Mesenchymal stem cell (in vitro differentiated cells and primary cell): ENCODE data around the gene AHDC1.
"Not testable (repeated sequence)": the region's sequence is repeated elsewhere in the genome, so short reads cannot be mapped to it uniquely, and the experiment has no call there.

Source experiments
- DNase-seq: peaks from one replicate; pipeline ENCODE4 v3.0.0-alpha.2; 2013
- H2AFZ ChIP-seq: one replicate; pipeline ENCODE4 v1.6.1; 2013; ENCODE audit warnings: low read depth, mild to moderate bottlenecking, control low read depth, inconsistent platforms, low read length, moderate library complexity
- H2AK5ac ChIP-seq: 2 replicates; pipeline ENCODE4 v1.6.1; 2013; ENCODE audit warnings: low read length, moderate library complexity, mild to moderate bottlenecking, inconsistent platforms; ENCODE audit not compliant: severe bottlenecking
- H2BK120ac ChIP-seq: one replicate; pipeline ENCODE4 v1.6.1; 2013; ENCODE audit warnings: low read depth, mild to moderate bottlenecking, inconsistent platforms, low read length, moderate library complexity
- H2BK12ac ChIP-seq, 2 experiments: one replicate each; pipeline ENCODE4 v1.6.1; 2013; ENCODE audit warnings: inconsistent platforms in 2 of 2, low read length in 2 of 2, mild to moderate bottlenecking in 2 of 2, moderate library complexity in 2 of 2, control low read depth in 1 of 2
- H2BK15ac ChIP-seq: one replicate; pipeline ENCODE4 v1.6.1; 2013; ENCODE audit warnings: mild to moderate bottlenecking, low read depth, inconsistent platforms; ENCODE audit not compliant: poor library complexity, severe bottlenecking
- H2BK5ac ChIP-seq: 2 replicates; pipeline ENCODE4 v1.6.1; 2013; ENCODE audit warnings: low read depth, mild to moderate bottlenecking, low read length, control low read depth, inconsistent platforms; ENCODE audit not compliant: poor library complexity, severe bottlenecking
- H3K14ac ChIP-seq, 2 experiments: one replicate each; pipeline ENCODE4 v1.6.1; 2013; ENCODE audit warnings: inconsistent platforms in 2 of 2, low read length in 2 of 2, control low read depth in 1 of 2, mild to moderate bottlenecking in 1 of 2, moderate library complexity in 1 of 2
- H3K18ac ChIP-seq, 2 experiments: one replicate each; pipeline ENCODE4 v1.6.1; 2013; ENCODE audit warnings: inconsistent platforms in 2 of 2, low read length in 2 of 2, control low read depth in 1 of 2, low read depth in 1 of 2, mild to moderate bottlenecking in 1 of 2
- H3K23ac ChIP-seq, 2 experiments: one replicate each; pipeline ENCODE4 v1.6.1; 2013; ENCODE audit warnings: inconsistent platforms in 2 of 2, low read length in 2 of 2, mild to moderate bottlenecking in 2 of 2, moderate library complexity in 2 of 2, control low read depth in 1 of 2
- H3K27ac ChIP-seq: 2 replicates; pipeline ENCODE4 v1.5.1; 2013; ENCODE audit warnings: mild to moderate bottlenecking, moderate library complexity, low read length, control low read depth, inconsistent platforms; ENCODE audit not compliant: poor library complexity, severe bottlenecking
- H3K27me3 ChIP-seq, 2 experiments: 2 replicates each; pipeline versions ENCODE4 v1.6.1 to v1.7.0; 2013; ENCODE audit warnings: low read length in 2 of 2, mild to moderate bottlenecking in 2 of 2, moderate library complexity in 2 of 2, control low read depth in 1 of 2, inconsistent platforms in 1 of 2; ENCODE audit not compliant: control insufficient read depth in 1 of 2, insufficient read depth in 1 of 2
- H3K36me3 ChIP-seq, 2 experiments: 2 replicates each; pipeline versions ENCODE4 v1.6.1 to v1.7.0; 2013; ENCODE audit warnings: low read length in 2 of 2, control low read depth in 1 of 2, inconsistent platforms in 1 of 2, low read depth in 1 of 2, mild to moderate bottlenecking in 1 of 2; ENCODE audit not compliant: insufficient read depth in 2 of 2, control insufficient read depth in 1 of 2
- H3K4ac ChIP-seq, 2 experiments: one replicate each; pipeline ENCODE4 v1.6.1; 2013; ENCODE audit warnings: inconsistent platforms in 2 of 2, low read length in 2 of 2, mild to moderate bottlenecking in 2 of 2, moderate library complexity in 2 of 2, control low read depth in 1 of 2, low read depth in 1 of 2
- H3K4me1 ChIP-seq: 2 replicates; pipeline ENCODE4 v1.6.1; 2013; ENCODE audit warnings: low read depth, low read length, control low read depth; ENCODE audit not compliant: control insufficient read depth, insufficient read depth
- H3K4me2 ChIP-seq: 2 replicates; pipeline ENCODE4 v1.6.1; 2013; ENCODE audit warnings: low read length, mild to moderate bottlenecking, inconsistent platforms; ENCODE audit not compliant: poor library complexity, severe bottlenecking
- H3K4me3 ChIP-seq, 2 experiments: 2 replicates each; pipeline versions ENCODE4 v1.5.1 to v1.7.0; 2013; ENCODE audit warnings: low read length in 2 of 2, mild to moderate bottlenecking in 2 of 2, control low read depth in 1 of 2, low read depth in 1 of 2; ENCODE audit not compliant: insufficient read depth in 1 of 2
- H3K79me1 ChIP-seq: replicated peaks from 2 replicates; pipeline ENCODE4 v1.6.1; 2013; ENCODE audit warnings: mild to moderate bottlenecking, control low read depth, low read length, inconsistent platforms; ENCODE audit not compliant: poor library complexity, severe bottlenecking
- H3K9ac ChIP-seq: 2 replicates; pipeline ENCODE4 v1.7.0; 2013; ENCODE audit warnings: mild to moderate bottlenecking, low read length, moderate library complexity
- H3K9me3 ChIP-seq: 2 replicates; pipeline ENCODE4 v1.7.0; 2013; ENCODE audit warnings: mild to moderate bottlenecking, low read length; ENCODE audit not compliant: control insufficient read depth
- H4K8ac ChIP-seq: one replicate; pipeline ENCODE4 v1.6.1; 2013; ENCODE audit warnings: inconsistent platforms, mild to moderate bottlenecking, low read length, moderate library complexity
- H4K91ac ChIP-seq: one replicate; pipeline ENCODE4 v1.6.1; 2013; ENCODE audit warnings: mild to moderate bottlenecking, low read length, inconsistent platforms
- WGBS: methylation state at CpG from one replicate; pipeline ENCODE4 v1.1.7; 2013; ENCODE audit warnings: mixed read lengths; 5-methylcytosine and 5-hydroxymethylcytosine counted together

Gene AHDC1

GRCh38 chr1:27503033-27503432 lies 100.9 kb downstream of the AHDC1 start:
- no peak for DNase-seq
- Histone ChIP-seq H2BK15ac (no peak overlapping the region), H3K4me1 (peaks cover 14% of the 10 kb centered on the region)

GRCh38 chr1:27501159-27501558 lies 102.8 kb downstream of the AHDC1 start:
- DNase-seq, H2BK12ac ChIP-seq, H2BK5ac ChIP-seq, H3K9me3 ChIP-seq, H3K4ac ChIP-seq, H2BK120ac ChIP-seq, H4K91ac ChIP-seq, H3K36me3 ChIP-seq, H4K8ac ChIP-seq, H3K18ac ChIP-seq, H3K23ac ChIP-seq, H3K4me3 ChIP-seq, H3K27me3 ChIP-seq, H3K14ac ChIP-seq, H3K79me1 ChIP-seq, H2AFZ ChIP-seq, H2BK15ac ChIP-seq, H3K9ac ChIP-seq, H3K4me2 ChIP-seq, H2AK5ac ChIP-seq, H3K27ac ChIP-seq: not testable (repeated sequence)
- WGBS, result 100% methylated on average over 1 of the region's 2 CpGs
- H3K4me1 ChIP-seq, result peaks cover 20% of the 10 kb centered on the region

More at GRCh38 chr1:27503033-27503432, 100.9 kb downstream of the AHDC1 start:
- Histone ChIP-seq H3K23ac (no peak overlapping the region), H2BK5ac (no peak overlapping the region), H3K14ac (peak overlapping the region in 1 of 2 experiments; percentile 48), H3K27me3 (no peaks in the 10 kb centered on the region), H2BK12ac (peak overlapping the region in 1 of 2 experiments; percentile 71), H3K4me3 (no peak overlapping the region), H2AFZ (no peak overlapping the region), H2AK5ac (no peak overlapping the region), H4K8ac (peak overlapping the region; percentile 12), H3K36me3 (no peaks in the 10 kb centered on the region), H3K79me1 (no peaks in the 10 kb centered on the region), H3K9ac (no peak overlapping the region), H3K27ac (no peak overlapping the region), H2BK120ac (no peak overlapping the region), H4K91ac (no peak overlapping the region), H3K9me3 (no peaks in the 10 kb centered on the region), H3K4ac (peak overlapping the region in 1 of 2 experiments; percentile 40), H3K4me2 (no peak overlapping the region), H3K18ac (no peak overlapping the region)
- WGBS, result 90% methylated on average over 1 of the region's 2 CpGs

GRCh38 chr1:27499142-27499541 lies 104.8 kb downstream of the AHDC1 start:
- Histone ChIP-seq H2BK5ac (no peak overlapping the region), H2BK12ac (no peak overlapping the region), H3K27me3 (no peaks in the 10 kb centered on the region), H4K91ac (no peak overlapping the region), H3K4me3 (no peak overlapping the region), H2AFZ (no peak overlapping the region), H3K9ac (no peak overlapping the region), H3K14ac (no peak overlapping the region), H2AK5ac (no peak overlapping the region), H3K4me2 (no peak overlapping the region), H3K23ac (no peak overlapping the region), H3K4ac (no peak overlapping the region), H3K79me1 (no peaks in the 10 kb centered on the region), H2BK120ac (no peak overlapping the region), H2BK15ac (no peak overlapping the region), H3K27ac (no peak overlapping the region), H3K4me1 (peaks cover 9% of the 10 kb centered on the region), H3K36me3 (no peaks in the 10 kb centered on the region), H3K18ac (no peak overlapping the region), H4K8ac (no peak overlapping the region), H3K9me3 (no peaks in the 10 kb centered on the region)
- DNase-seq, result no peak
- 95% methylated on average over 2 of the region's 2 CpGs for WGBS

GRCh38 chr1:27496604-27497155 lies 107.3 kb downstream of the AHDC1 start:
- H3K36me3 ChIP-seq, result no peaks in the 10 kb centered on the region
- H3K4me1 ChIP-seq, result peaks cover 5% of the 10 kb centered on the region
- H3K23ac ChIP-seq, result no peak overlapping the region
- H3K4me3 ChIP-seq, result peak overlapping the region in 1 of 2 experiments; percentile 39
- H4K91ac ChIP-seq, result no peak overlapping the region
- H3K18ac ChIP-seq, result peak overlapping the region in 1 of 2 experiments; percentile 18
- no peak overlapping the region for H2BK120ac ChIP-seq
- H2BK15ac ChIP-seq, result no peak overlapping the region
- no peaks in the 10 kb centered on the region for H3K9me3 ChIP-seq
- no peak overlapping the region for H3K27ac ChIP-seq
- no peaks in the 10 kb centered on the region for H3K27me3 ChIP-seq
- peak overlapping the region; percentile 31 for H4K8ac ChIP-seq
- WGBS, result 47% methylated on average over 2 of the region's 8 CpGs
- peak overlapping the region; percentile 51 for H2AK5ac ChIP-seq
- peak; percentile 52 for DNase-seq
- H2BK12ac ChIP-seq, result peak overlapping the region in 1 of 2 experiments; percentile 72
- no peak overlapping the region for H2BK5ac ChIP-seq
- no peak overlapping the region for H3K14ac ChIP-seq
- H3K79me1 ChIP-seq, result no peaks in the 10 kb centered on the region
- no peak overlapping the region for H2AFZ ChIP-seq
- H3K4ac ChIP-seq, result no peak overlapping the region
- no peak overlapping the region for H3K4me2 ChIP-seq
- H3K9ac ChIP-seq, result peak overlapping the region; percentile 58
